ENCODE measurements around the gene SSNA1. TPM values are rescaled to one million over a fixed set of nuclear protein-coding genes. Genes with fewer than 3 reads are reported as not detected.

SSNA1 gene
- total RNA-seq: 100 to 1,000 TPM in 2 of 4 donors, 10 to 100 TPM in 2; 93.5 to 104 (median 99.8) TPM

DNA sequence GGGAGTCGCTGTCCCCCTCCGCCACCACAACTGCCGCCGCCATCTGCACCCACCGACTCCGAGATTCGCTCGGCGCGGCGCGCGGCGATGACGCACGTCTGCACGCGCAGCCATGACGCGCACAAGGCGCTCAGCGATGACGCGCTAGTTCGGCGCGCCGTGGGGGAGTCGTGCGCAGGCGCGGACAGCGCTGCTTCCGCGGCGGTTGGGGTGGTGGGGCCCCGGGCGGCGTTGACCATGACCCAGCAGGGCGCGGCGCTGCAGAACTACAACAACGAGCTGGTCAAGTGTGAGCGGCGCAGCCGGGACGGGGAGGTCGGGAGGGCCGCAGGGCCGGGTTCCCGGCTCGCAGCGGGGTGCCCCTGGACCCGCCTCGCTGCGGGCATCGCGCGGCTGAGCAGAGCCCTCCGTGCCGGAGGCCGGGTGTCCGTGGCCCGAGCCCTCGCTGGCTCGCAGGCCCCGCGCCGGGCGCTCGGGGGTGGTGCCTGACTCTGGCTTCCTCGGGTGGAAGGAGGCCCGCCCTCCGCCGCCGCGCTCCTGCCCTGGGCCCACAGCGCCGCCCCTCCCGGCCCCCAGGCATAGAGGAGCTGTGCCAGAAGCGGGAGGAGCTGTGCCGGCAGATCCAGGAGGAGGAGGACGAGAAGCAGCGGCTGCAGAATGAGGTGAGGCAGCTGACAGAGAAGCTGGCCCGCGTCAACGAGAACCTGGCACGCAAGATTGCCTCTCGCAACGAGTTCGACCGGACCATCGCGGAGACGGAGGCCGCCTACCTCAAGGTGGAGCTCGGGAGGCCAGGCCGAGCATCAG lies at the start of gene SSNA1, which contains the start of gene ANAPC2:
Gene SSNA1, plus strand, starts transcription at position 187 of the 807 bp plus-strand sequence. Its CDS starts 51 bp downstream, at position 238.
Gene ANAPC2, minus strand, starts transcription at position 71 of the 807 bp plus-strand sequence. Its CDS starts 28 bp downstream, at position 43.
- TF ChIP-seq POLR2A (IDR thresholded peaks at IDR 0.05) (peak; percentile 90), CTCF (IDR thresholded peaks at IDR 0.05) (peak in 3 of 5 experiments; percentile 17 to 58 (median 29)), POLR2AphosphoS5 (IDR thresholded peaks at IDR 0.05) (peak; percentile 96 to 97 (median 97)), EP300 (IDR thresholded peaks at IDR 0.05; ENCODE audit: low read depth) (no peak)
- peak; percentile 95 for DNase-seq
- Histone ChIP-seq H3K4me1 (peaks cover 36 to 45% (median 39%) of the 10 kb centered on the region in 4 donors), H3K27ac (peak within 1 kb of the TSS; percentile 94 to 99 (median 97)), H3K36me3 (peaks cover 0 to 4% (median 2%) of the 10 kb centered on the region in 4 donors), H3K27me3 (no peaks in the 10 kb centered on the region), H3K9me3 (no peaks in the 10 kb centered on the region), H3K4me3 (peak within 1 kb of the TSS; percentile 69 to 98 (median 78))
- in situ Hi-C loops (cut with MboI; ENCODE audit: low pct_ligation_motif_present in 1 of 4, low pct_unique_long_range_greater_than_20kb in 1 of 4, low sequenced_read_pairs in 3 of 4): no loop called here
- intact Hi-C loops (cut with DNase I; ENCODE audit: low total_unique reads): no loop called here
- WGBS, 2 donors (ENCODE audit: low coverage in 1 of 2): 1% methylated on average over 38 of the region's 98 CpGs; no CpG with 5 or more reads in 1 of the 2 donors

DNA sequence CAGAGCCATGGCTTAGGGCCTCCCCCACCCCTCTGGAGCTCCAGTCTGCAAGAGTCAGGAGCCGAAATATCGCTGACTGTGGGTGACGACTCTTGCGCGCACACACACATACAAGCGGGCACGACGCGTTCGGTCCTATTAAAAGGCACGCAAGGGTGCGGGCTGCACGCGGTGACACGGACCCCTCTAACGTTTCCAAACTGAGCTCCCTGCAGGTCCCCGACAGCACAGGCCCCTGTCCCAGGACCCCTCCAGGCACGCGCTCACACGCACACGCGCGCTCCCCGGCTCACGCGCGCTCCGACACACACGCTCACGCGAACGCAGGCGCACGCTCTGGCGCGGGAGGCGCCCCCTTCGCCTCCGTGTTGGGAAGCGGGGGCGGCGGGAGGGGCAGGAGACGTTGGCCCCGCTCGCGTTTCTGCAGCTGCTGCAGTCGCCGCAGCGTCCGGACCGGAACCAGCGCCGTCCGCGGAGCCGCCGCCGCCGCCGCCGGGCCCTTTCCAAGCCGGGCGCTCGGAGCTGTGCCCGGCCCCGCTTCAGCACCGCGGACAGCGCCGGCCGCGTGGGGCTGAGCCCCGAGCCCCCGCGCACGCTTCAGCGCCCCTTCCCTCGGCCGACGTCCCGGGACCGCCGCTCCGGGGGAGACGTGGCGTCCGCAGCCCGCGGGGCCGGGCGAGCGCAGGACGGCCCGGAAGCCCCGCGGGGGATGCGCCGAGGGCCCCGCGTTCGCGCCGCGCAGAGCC lies 49.6 kb upstream of the SSNA1 start, which contains the start of gene GRIN1:
Gene GRIN1, plus strand, starts transcription at position 433 of the 746 bp plus-strand sequence. CDS start 333 bp downstream, outside the sequence.
- in situ Hi-C loops (cut with MboI; ENCODE audit: low pct_ligation_motif_present in 1 of 4, low pct_unique_long_range_greater_than_20kb in 1 of 4, low sequenced_read_pairs in 3 of 4): no loop called here

GRCh38 chr9:137139468-137140150 lies 48.9 kb upstream of the SSNA1 start:
- in situ Hi-C loops (cut with MboI; ENCODE audit: low pct_ligation_motif_present in 1 of 4, low pct_unique_long_range_greater_than_20kb in 1 of 4, low sequenced_read_pairs in 3 of 4): no loop called here
- no peaks in the 10 kb centered on the region for H3K36me3 ChIP-seq
- DNase-seq: no peak

More for the DNA sequence above, 49.6 kb upstream of the SSNA1 start, which contains the start of gene GRIN1:
- intact Hi-C loops (cut with DNase I; ENCODE audit: low total_unique reads): no loop called here
- DNase-seq: no peak
- Histone ChIP-seq H3K4me3 (no peak within 1 kb of the TSS), H3K36me3 (no peaks in the 10 kb centered on the region), H3K27me3 (peaks cover 98% of the 10 kb centered on the region), H3K4me1 (peaks cover 0 to 4% (median 0%) of the 10 kb centered on the region in 4 donors), H3K27ac (no peak within 1 kb of the TSS), H3K9me3 (no peaks in the 10 kb centered on the region)
- no peak for TF ChIP-seq CTCF (IDR thresholded peaks at IDR 0.05)
- TF ChIP-seq EP300 (IDR thresholded peaks at IDR 0.05; ENCODE audit: low read depth): no peak
- TF ChIP-seq POLR2A (IDR thresholded peaks at IDR 0.05): no peak
- no peak for TF ChIP-seq POLR2AphosphoS5 (IDR thresholded peaks at IDR 0.05)
- WGBS, 2 donors (ENCODE audit: low coverage in 1 of 2): 28% methylated on average over 40 of the region's 104 CpGs; no CpG with 5 or more reads in 1 of the 2 donors

More at GRCh38 chr9:137139468-137140150, 48.9 kb upstream of the SSNA1 start:
- Histone ChIP-seq H3K4me3 (no peak overlapping the region), H3K27ac (no peak overlapping the region), H3K9me3 (no peaks in the 10 kb centered on the region), H3K4me1 (peaks cover 0 to 4% (median 0%) of the 10 kb centered on the region in 4 donors), H3K27me3 (peaks cover 97% of the 10 kb centered on the region)
- intact Hi-C loops (cut with DNase I; ENCODE audit: low total_unique reads): no loop called here
- TF ChIP-seq POLR2A (IDR thresholded peaks at IDR 0.05) (no peak), EP300 (IDR thresholded peaks at IDR 0.05; ENCODE audit: low read depth) (no peak), CTCF (IDR thresholded peaks at IDR 0.05) (no peak), POLR2AphosphoS5 (IDR thresholded peaks at IDR 0.05) (no peak)
- 55 to 80% methylated on average over 1 to 22 of the region's 37 CpGs for WGBS, 2 donors (ENCODE audit: low coverage in 1 of 2)
